BLaER1 treated with 17β-estradiol and CSF1 and Interleukin-3, amounts not matched to agents 10 nM and 100 nM (cell line): ENCODE results near the gene LDB2.

Source experiments
- H3K27ac ChIP-seq, 11 experiments: shearing (Covaris generic); formaldehyde crosslinking; 2 replicates each; pipeline ENCODE4 v1.8.1; 2022
- H3K27me3 ChIP-seq, 11 experiments: shearing (Covaris generic); formaldehyde crosslinking; 2 replicates each; pipeline ENCODE4 v1.8.1; 2022
- H3K36me3 ChIP-seq, 11 experiments: shearing (Covaris generic); formaldehyde crosslinking; 2 replicates each; pipeline ENCODE4 v1.8.1; 2022
- H3K4me1 ChIP-seq, 10 experiments: shearing (Covaris generic); formaldehyde crosslinking; 2 replicates each; pipeline ENCODE4 v1.8.1; 2022
- H3K4me2 ChIP-seq, 11 experiments: shearing (Covaris generic); formaldehyde crosslinking; 2 replicates each; pipeline ENCODE4 v1.8.1; 2022
- H3K4me3 ChIP-seq, 10 experiments: shearing (Covaris generic); formaldehyde crosslinking; 2 replicates each; pipeline ENCODE4 v1.8.1; 2022
- H3K9ac ChIP-seq, 11 experiments: shearing (Covaris generic); formaldehyde crosslinking; 2 replicates each; pipeline ENCODE4 v1.8.1; 2022
- H3K9me3 ChIP-seq, 11 experiments: shearing (Covaris generic); formaldehyde crosslinking; replicated peaks in 1 of 11; 2 replicates each; pipeline ENCODE4 v1.8.1; 2022
- H4K20me1 ChIP-seq, 11 experiments: shearing (Covaris generic); formaldehyde crosslinking; 2 replicates each; pipeline ENCODE4 v1.8.1; 2022
- Cebpa-rat ChIP-seq, 11 experiments: shearing (Covaris generic); IDR thresholded peaks; 2 replicates each; pipeline ENCODE4 v1.8.1; 2022

Gene LDB2

DNA sequence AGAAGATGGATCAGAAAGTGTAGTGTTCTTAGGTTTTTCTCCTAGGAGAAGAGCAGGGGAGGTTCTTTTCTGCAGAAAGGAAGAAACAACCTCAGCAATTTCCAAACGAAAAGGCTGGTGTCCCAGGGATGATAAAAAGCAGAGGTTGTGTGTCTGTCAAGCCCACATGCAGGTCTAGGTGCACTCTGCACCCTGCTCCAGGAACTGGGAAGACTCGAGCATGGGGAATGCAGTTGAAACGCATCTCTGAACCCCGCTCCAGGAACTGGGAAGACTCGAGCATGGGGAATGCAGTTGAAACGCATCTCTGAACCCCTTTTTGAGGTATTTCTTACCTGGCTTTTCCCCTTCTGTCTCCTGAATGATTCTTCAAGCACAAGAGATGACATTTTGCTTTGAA lies 171.2 kb downstream of the LDB2 start:
- peaks cover 0 to 9% (median 5%) of the 10 kb centered on the region in 11 experiments; a peak in 10 of 22 replicates for H3K9me3 ChIP-seq
- H3K9ac ChIP-seq: no peak overlapping the region
- H3K27ac ChIP-seq: no peak overlapping the region
- no peaks in the 10 kb centered on the region for H3K36me3 ChIP-seq
- no peak for TF ChIP-seq Cebpa-rat (IDR thresholded peaks at IDR 0.05)
- no peak overlapping the region for H3K4me3 ChIP-seq
- H3K27me3 ChIP-seq: no peaks in the 10 kb centered on the region
- no peaks in the 10 kb centered on the region for H3K4me1 ChIP-seq
- no peaks in the 10 kb centered on the region for H4K20me1 ChIP-seq
- no peak overlapping the region for H3K4me2 ChIP-seq

DNA sequence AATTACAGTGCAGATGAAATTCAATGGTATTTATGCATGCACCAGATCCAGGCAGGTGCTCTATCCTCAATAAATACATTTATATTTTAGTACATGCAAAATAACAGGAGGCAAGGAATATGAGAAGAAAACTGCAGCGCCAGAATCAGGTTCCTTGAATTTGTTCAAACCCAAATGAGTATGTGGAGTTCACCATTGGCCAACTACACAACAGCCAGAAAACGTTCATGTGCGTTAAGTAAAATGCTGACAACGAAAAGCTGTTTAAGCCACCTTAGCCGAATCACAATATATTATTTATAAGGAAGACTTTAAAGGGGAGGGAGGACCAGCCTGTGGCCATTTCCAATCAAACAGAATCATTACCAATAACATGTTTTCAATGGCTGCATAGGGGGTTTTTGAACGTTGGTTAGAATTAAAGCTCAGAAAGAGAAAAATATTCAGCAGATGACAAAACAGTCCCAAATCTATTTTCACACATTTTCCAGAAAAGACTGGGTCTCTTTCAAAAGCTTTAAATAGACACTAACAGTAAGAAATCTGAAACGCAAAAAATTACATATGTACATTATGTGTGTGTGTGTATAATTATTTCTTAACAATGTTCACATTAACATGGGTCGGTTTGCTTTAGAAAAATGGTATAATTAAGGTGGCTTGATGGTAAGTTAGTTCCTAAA lies 171.9 kb downstream of the LDB2 start:
- Histone ChIP-seq H3K36me3 (no peaks in the 10 kb centered on the region), H3K4me1 (peaks cover 0 to 3% (median 0%) of the 10 kb centered on the region in 10 experiments; a peak in 5 of 20 replicates), H3K9ac (no peak overlapping the region), H3K27ac (no peak overlapping the region), H4K20me1 (no peaks in the 10 kb centered on the region), H3K9me3 (peaks cover 0 to 9% (median 5%) of the 10 kb centered on the region in 11 experiments; a peak in 10 of 22 replicates), H3K4me2 (no peak overlapping the region), H3K4me3 (no peak overlapping the region), H3K27me3 (no peaks in the 10 kb centered on the region)
- TF ChIP-seq Cebpa-rat (IDR thresholded peaks at IDR 0.05): no peak

DNA sequence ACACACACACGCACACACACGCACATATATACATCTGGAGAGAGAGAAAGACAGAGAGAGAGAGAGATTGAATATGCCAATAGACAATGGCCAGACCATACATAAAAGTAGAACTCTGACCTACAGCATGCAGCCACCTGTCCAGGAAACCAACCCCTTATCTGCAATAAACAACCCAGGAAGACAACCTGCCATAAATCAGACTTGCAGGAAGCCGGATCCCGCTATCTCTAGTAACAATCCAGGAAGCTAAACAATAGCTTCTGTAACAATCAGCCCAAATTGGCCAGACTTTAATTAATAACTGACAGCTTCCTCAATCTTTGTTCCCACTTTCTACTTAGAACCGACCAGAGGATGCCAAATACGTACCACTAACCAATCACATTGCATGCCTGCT lies 173.2 kb downstream of the LDB2 start:
- H3K4me3 ChIP-seq: no peak overlapping the region
- H3K27ac ChIP-seq: no peak overlapping the region
- no peaks in the 10 kb centered on the region for H3K36me3 ChIP-seq
- no peak overlapping the region for H3K9ac ChIP-seq
- H3K4me1 ChIP-seq: peaks cover 0 to 11% (median 4%) of the 10 kb centered on the region in 10 experiments; a peak in 9 of 20 replicates
- H3K9me3 ChIP-seq: peaks cover 0 to 9% (median 5%) of the 10 kb centered on the region in 11 experiments; a peak in 10 of 22 replicates
- TF ChIP-seq Cebpa-rat (IDR thresholded peaks at IDR 0.05): no peak
- H3K4me2 ChIP-seq: no peak overlapping the region
- H3K27me3 ChIP-seq: no peaks in the 10 kb centered on the region
- H4K20me1 ChIP-seq: no peaks in the 10 kb centered on the region

DNA sequence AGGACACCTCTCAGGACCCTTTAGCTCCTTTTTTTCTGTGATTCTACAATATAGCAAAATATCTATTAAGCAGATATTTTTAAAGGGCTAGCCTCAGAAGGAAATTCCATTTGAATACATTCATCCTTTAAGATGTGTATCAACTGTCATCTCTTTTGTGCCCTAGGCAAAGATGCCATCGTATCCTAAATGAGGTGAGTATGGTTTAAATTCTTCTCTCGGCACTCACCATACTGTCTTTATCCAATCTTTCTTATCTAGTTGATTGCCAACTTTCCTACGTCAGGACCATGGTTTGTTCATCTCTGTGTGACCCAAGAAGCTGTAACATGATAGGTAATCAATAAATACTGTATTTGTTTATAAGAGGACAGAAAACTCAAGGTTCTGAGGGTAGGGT lies 176.0 kb downstream of the LDB2 start:
- Histone ChIP-seq H3K27ac (no peak overlapping the region), H3K4me2 (no peak overlapping the region), H4K20me1 (no peaks in the 10 kb centered on the region), H3K4me3 (no peak overlapping the region), H3K27me3 (no peaks in the 10 kb centered on the region), H3K9ac (no peak overlapping the region), H3K36me3 (no peaks in the 10 kb centered on the region), H3K9me3 (peaks cover 0 to 9% (median 5%) of the 10 kb centered on the region in 11 experiments; a peak in 10 of 22 replicates), H3K4me1 (peaks cover 0 to 11% (median 4%) of the 10 kb centered on the region in 10 experiments; a peak in 9 of 20 replicates)
- TF ChIP-seq Cebpa-rat (IDR thresholded peaks at IDR 0.05): no peak

DNA sequence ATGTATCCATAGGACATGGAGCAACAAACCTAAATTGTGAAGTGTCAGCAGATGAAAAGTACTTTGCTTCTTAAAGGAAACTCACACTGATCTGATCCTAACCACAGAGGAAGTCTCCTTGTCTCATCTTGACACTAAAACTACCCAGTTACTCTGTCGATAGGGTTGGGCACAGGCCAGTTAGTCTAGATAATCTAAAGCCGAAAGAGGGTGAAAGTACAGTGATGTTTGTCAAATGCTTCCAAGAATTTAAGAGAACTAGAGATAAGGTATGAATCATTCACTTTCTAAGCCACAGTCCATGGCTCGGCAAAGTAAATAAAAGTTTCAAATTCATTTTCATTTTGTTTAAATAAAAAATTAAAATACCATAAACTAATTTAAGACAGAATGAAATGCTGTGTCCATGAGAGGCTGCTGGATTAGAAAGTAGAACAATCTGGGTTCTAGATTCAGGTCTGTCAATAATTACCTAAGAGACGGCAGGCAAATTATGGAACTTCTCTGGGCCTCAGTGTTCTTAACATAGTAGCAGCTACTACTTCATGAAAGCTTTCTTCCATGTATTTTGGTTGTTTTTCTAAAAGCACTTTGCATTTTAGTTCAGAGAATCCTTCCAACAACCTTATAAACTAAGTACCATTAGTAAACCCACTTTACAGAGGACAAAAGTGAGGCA lies 176.7 kb downstream of the LDB2 start:
- Histone ChIP-seq H3K27ac (no peak overlapping the region), H3K4me1 (peaks cover 0 to 11% (median 4%) of the 10 kb centered on the region in 10 experiments; a peak in 9 of 20 replicates), H3K9me3 (peaks cover 0 to 9% (median 5%) of the 10 kb centered on the region in 11 experiments; a peak in 10 of 22 replicates), H3K27me3 (no peaks in the 10 kb centered on the region), H3K4me3 (no peak overlapping the region), H3K4me2 (peak overlapping the region in 6 of 11 experiments; percentile 12 to 39 (median 20); a peak in 6 of 22 replicates), H4K20me1 (no peaks in the 10 kb centered on the region), H3K36me3 (no peaks in the 10 kb centered on the region), H3K9ac (no peak overlapping the region)
- TF ChIP-seq Cebpa-rat (IDR thresholded peaks at IDR 0.05): no peak

DNA sequence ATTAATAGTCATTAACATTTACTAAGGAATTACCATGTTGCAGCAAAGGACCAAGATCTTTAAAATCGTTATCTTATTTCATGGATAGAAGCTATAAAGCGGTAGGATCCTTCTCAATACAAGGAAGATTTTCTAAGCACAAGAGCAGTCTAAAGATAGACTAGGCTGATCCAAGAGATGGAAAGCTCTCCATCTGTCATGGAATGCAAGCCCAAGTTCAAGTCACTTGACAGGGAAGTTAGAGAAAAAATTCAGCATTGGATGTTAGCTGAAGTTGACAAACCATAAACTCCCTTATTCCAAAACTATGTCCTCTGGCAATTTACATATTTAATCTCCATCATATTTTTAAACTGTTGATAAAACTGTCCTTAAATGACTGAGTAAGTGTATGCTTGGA lies 177.7 kb downstream of the LDB2 start:
- Histone ChIP-seq H3K9me3 (peaks cover 0 to 9% (median 5%) of the 10 kb centered on the region in 11 experiments; a peak in 10 of 22 replicates), H3K4me1 (peaks cover 0 to 11% (median 4%) of the 10 kb centered on the region in 10 experiments; a peak in 9 of 20 replicates), H3K27me3 (no peaks in the 10 kb centered on the region), H3K4me3 (no peak overlapping the region), H3K27ac (no peak overlapping the region), H3K9ac (no peak overlapping the region), H3K4me2 (peak overlapping the region in 6 of 11 experiments; percentile 10 to 27 (median 12); a peak in 5 of 22 replicates), H4K20me1 (no peaks in the 10 kb centered on the region), H3K36me3 (no peaks in the 10 kb centered on the region)
- no peak for TF ChIP-seq Cebpa-rat (IDR thresholded peaks at IDR 0.05)

DNA sequence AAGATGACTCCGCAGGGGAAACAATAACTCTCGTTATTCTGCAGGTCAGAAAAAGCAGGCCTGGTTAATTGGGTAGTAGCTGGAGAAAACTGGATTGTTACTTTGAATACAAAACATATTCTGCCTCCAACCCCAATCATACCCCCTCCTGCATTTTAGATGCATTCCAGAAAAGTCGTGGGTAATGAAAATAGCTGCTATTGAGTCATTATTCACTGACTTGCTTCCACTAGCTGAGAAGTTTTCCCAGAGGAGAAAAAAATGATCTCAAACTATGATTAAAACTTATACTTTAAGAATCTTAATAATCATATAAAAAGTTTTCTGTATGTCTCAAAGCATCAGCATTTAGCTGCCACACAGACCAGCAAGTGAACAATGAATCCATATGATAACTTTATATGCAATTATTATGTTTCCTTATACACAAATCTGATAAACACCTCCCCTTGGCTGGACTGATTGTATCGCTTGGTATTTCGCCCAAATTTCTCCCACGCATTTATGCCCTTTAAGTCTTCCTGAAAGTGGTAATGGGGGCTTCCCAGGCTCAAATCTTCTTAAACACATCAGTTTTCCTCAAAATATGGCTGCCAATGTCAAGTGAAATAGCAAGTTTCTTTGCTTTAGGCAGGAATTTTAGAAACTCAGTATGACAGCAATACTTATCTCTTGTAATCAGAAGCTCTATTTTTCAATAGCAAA lies 181.0 kb downstream of the LDB2 start:
- no peak overlapping the region for H3K27ac ChIP-seq
- no peak overlapping the region for H3K4me3 ChIP-seq
- H3K36me3 ChIP-seq: no peaks in the 10 kb centered on the region
- TF ChIP-seq Cebpa-rat (IDR thresholded peaks at IDR 0.05): no peak
- H3K4me1 ChIP-seq: peaks cover 0 to 11% (median 4%) of the 10 kb centered on the region in 10 experiments; a peak in 9 of 20 replicates
- H3K27me3 ChIP-seq: no peaks in the 10 kb centered on the region
- no peaks in the 10 kb centered on the region for H3K9me3 ChIP-seq
- H4K20me1 ChIP-seq: no peaks in the 10 kb centered on the region
- H3K4me2 ChIP-seq: no peak overlapping the region
- no peak overlapping the region for H3K9ac ChIP-seq

DNA sequence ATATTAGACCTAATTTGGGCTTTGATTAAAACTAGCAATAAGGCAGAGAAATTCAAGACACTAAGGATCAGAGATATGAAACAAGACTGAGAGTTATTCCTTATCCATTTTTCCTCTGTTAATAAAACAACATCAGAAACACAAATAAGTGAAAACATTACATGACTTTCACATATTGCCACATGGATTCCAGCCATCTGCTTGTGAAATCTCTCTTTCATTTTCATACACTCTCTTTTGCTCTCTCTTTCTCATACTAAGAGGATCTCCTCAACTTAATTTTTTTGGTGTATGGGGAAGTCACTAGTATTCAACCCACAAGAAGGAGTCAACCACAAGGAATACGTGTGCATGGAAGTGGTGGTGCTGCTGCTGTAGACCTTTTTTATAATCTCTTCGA lies 183.0 kb downstream of the LDB2 start:
- Histone ChIP-seq H3K27ac (no peak overlapping the region), H3K4me1 (no peaks in the 10 kb centered on the region), H4K20me1 (no peaks in the 10 kb centered on the region), H3K9me3 (no peaks in the 10 kb centered on the region), H3K27me3 (no peaks in the 10 kb centered on the region), H3K4me2 (no peak overlapping the region), H3K36me3 (no peaks in the 10 kb centered on the region), H3K4me3 (no peak overlapping the region), H3K9ac (no peak overlapping the region)
- no peak for TF ChIP-seq Cebpa-rat (IDR thresholded peaks at IDR 0.05)

DNA sequence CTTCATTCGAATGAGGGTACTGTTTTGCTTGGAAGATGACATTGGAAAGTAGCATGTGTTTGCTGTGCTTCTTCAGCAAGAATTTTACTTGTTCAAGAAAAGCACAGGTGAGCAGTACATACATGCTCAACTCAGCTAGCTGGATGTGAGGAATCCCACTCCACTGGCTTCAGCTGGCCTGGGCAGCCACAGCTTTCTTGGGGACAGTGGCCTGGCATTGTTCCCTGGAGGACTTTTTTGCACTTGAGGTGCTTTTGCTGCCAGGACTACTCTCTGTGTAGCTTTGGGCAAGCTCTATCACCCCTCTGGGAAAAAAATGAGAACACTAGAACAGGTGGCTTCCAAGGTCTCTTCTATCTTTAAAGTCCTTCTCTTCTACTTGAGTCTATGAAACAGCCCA lies 184.3 kb downstream of the LDB2 start:
- TF ChIP-seq Cebpa-rat (IDR thresholded peaks at IDR 0.05): no peak
- no peaks in the 10 kb centered on the region for H3K36me3 ChIP-seq
- no peak overlapping the region for H3K9ac ChIP-seq
- H3K27me3 ChIP-seq: no peaks in the 10 kb centered on the region
- H4K20me1 ChIP-seq: no peaks in the 10 kb centered on the region
- no peak overlapping the region for H3K27ac ChIP-seq
- no peaks in the 10 kb centered on the region for H3K4me1 ChIP-seq
- no peak overlapping the region for H3K4me3 ChIP-seq
- H3K4me2 ChIP-seq: no peak overlapping the region
- no peaks in the 10 kb centered on the region for H3K9me3 ChIP-seq
